Neuronal stem cell (in vitro differentiated cells): Measurements from ENCODE around the gene ABHD16A.
"Not testable (repeated sequence)": the region's sequence is repeated elsewhere in the genome, so short reads cannot be mapped to it uniquely, and the experiment has no call there.

ENCODE experiments used
- DNase-seq: peaks from one replicate; pipeline ENCODE4 v3.0.0-alpha.2; 2013; ENCODE audit warnings: low spot score
- H2AFZ ChIP-seq: one replicate; pipeline ENCODE4 v1.6.1; 2013; ENCODE audit warnings: mild to moderate bottlenecking, low read length, inconsistent platforms
- H2AK5ac ChIP-seq: 2 replicates; pipeline ENCODE4 v1.6.1; 2013; ENCODE audit warnings: low read depth, mild to moderate bottlenecking, inconsistent platforms, low read length, moderate library complexity, mixed read lengths
- H2BK120ac ChIP-seq: 2 replicates; pipeline ENCODE4 v1.6.1; 2013; ENCODE audit warnings: low read depth, mild to moderate bottlenecking, inconsistent platforms, low read length, moderate library complexity, mixed read lengths
- H2BK12ac ChIP-seq: one replicate; pipeline ENCODE4 v1.6.1; 2013; ENCODE audit warnings: low read length, inconsistent platforms
- H2BK15ac ChIP-seq: 2 replicates; pipeline ENCODE4 v1.6.1; 2013; ENCODE audit warnings: mild to moderate bottlenecking, low read length, inconsistent platforms, mixed read lengths
- H2BK5ac ChIP-seq: one replicate; pipeline ENCODE4 v1.6.1; 2013; ENCODE audit warnings: inconsistent platforms, mild to moderate bottlenecking, low read length, moderate library complexity
- H3K14ac ChIP-seq: one replicate; pipeline ENCODE4 v1.6.1; 2013; ENCODE audit warnings: low read length, inconsistent platforms
- H3K18ac ChIP-seq: 2 replicates; pipeline ENCODE4 v1.6.1; 2013; ENCODE audit warnings: low read length, inconsistent platforms
- H3K23ac ChIP-seq: 2 replicates; pipeline ENCODE4 v1.6.1; 2013; ENCODE audit warnings: low read depth, mild to moderate bottlenecking, mixed read lengths, low read length, inconsistent platforms; ENCODE audit not compliant: poor library complexity
- H3K27ac ChIP-seq: replicated peaks from 3 replicates; pipeline ENCODE4 v1.5.1; 2013; ENCODE audit warnings: low read length, inconsistent platforms
- H3K27me3 ChIP-seq, 3 experiments: 2 replicates each; pipeline ENCODE4 v1.6.1; 2013; ENCODE audit warnings: low read length in 3 of 3, mild to moderate bottlenecking in 2 of 3, inconsistent platforms in 1 of 3, low read depth in 1 of 3, mixed read lengths in 1 of 3, moderate library complexity in 1 of 3; ENCODE audit not compliant: control insufficient read depth in 3 of 3, insufficient read depth in 3 of 3
- H3K36me3 ChIP-seq, 2 donors: replicated peaks in 1 of 2; 2 replicates each; pipeline ENCODE4 v1.6.1; 2013; ENCODE audit warnings: low read length in 2 of 2; ENCODE audit not compliant: control insufficient read depth in 2 of 2, insufficient read depth in 2 of 2
- H3K4ac ChIP-seq: 2 replicates; pipeline ENCODE4 v1.6.1; 2013; ENCODE audit warnings: inconsistent platforms, mild to moderate bottlenecking, low read length, moderate library complexity
- H3K4me1 ChIP-seq, 2 donors: 1 replicate in 1 of 2; 2 replicates in 1 of 2; pipeline ENCODE4 v1.6.1; 2013; ENCODE audit warnings: low read length in 2 of 2, low read depth in 1 of 2; ENCODE audit not compliant: control insufficient read depth in 2 of 2, insufficient read depth in 1 of 2
- H3K4me2 ChIP-seq: one replicate; pipeline ENCODE4 v1.6.1; 2013; ENCODE audit warnings: mild to moderate bottlenecking, low read length, inconsistent platforms; ENCODE audit not compliant: insufficient read depth, poor library complexity, severe bottlenecking
- H3K4me3 ChIP-seq, 2 donors: 2 replicates each; pipeline ENCODE4 v1.5.1; 2013; ENCODE audit warnings: low read length in 2 of 2, mild to moderate bottlenecking in 2 of 2, inconsistent platforms in 1 of 2, moderate library complexity in 1 of 2
- H3K79me1 ChIP-seq: one replicate; pipeline ENCODE4 v1.6.1; 2013; ENCODE audit warnings: low read depth, mild to moderate bottlenecking, inconsistent platforms, low read length, moderate library complexity
- H3K9ac ChIP-seq: one replicate; pipeline ENCODE4 v1.6.1; 2013; ENCODE audit warnings: mild to moderate bottlenecking, low read depth, low read length, inconsistent platforms; ENCODE audit not compliant: poor library complexity
- H3K9me3 ChIP-seq, 2 donors: replicated peaks in 1 of 2; 2 replicates each; pipeline versions ENCODE3 to v1.6.1; 2013; ENCODE audit warnings: low read length in 2 of 2, mild to moderate bottlenecking in 2 of 2, inconsistent platforms in 1 of 2, low read depth in 1 of 2, mixed read lengths in 1 of 2, moderate library complexity in 1 of 2; ENCODE audit not compliant: control insufficient read depth in 2 of 2, insufficient read depth in 1 of 2
- H4K8ac ChIP-seq: one replicate; pipeline ENCODE4 v1.6.1; 2013; ENCODE audit warnings: low read depth, mild to moderate bottlenecking, inconsistent platforms, low read length, moderate library complexity
- H4K91ac ChIP-seq: one replicate; pipeline ENCODE4 v1.6.1; 2013; ENCODE audit warnings: low read length, low read depth, mild to moderate bottlenecking, inconsistent platforms; ENCODE audit not compliant: poor library complexity
- WGBS, 2 donors: extraction: QIAGEN DNeasy Blood & Tissue Kit; methylation state at CpG; one replicate each; pipeline ENCODE4 v1.1.7; 2013; ENCODE audit warnings: missing lambda C conversion rate in 2 of 2, mixed read lengths in 1 of 2; ENCODE audit not compliant: insufficient read length in 2 of 2, insufficient replicate concordance in 1 of 2; ENCODE audit errors: extremely low coverage in 2 of 2; 5-methylcytosine and 5-hydroxymethylcytosine counted together

ABHD16A gene

GRCh38 chr6:31709157-31709556, 6.0 kb upstream of the ABHD16A start:
- H2AFZ ChIP-seq, H3K36me3 ChIP-seq, H3K27ac ChIP-seq, H2AK5ac ChIP-seq, H3K4ac ChIP-seq, H3K18ac ChIP-seq, DNase-seq, H4K8ac ChIP-seq, H3K79me1 ChIP-seq, H3K9me3 ChIP-seq, H3K23ac ChIP-seq, H3K4me2 ChIP-seq, H2BK5ac ChIP-seq, H3K9ac ChIP-seq, H3K27me3 ChIP-seq, H2BK120ac ChIP-seq, H3K4me3 ChIP-seq, H3K14ac ChIP-seq, H2BK15ac ChIP-seq, H2BK12ac ChIP-seq, H4K91ac ChIP-seq: not testable (repeated sequence)
- peaks cover 10 to 12% of the 10 kb centered on the region in 2 donors for H3K4me1 ChIP-seq
- no CpG with 5 or more reads among the region's 11 CpGs for WGBS, 2 donors

GRCh38 chr6:31708224-31708623, 5.1 kb upstream of the ABHD16A start:
- no peak overlapping the region for H4K91ac ChIP-seq
- no peak overlapping the region for H3K23ac ChIP-seq
- H2BK12ac ChIP-seq, result no peak overlapping the region
- no peak overlapping the region for H2BK5ac ChIP-seq
- H3K79me1 ChIP-seq, result no peaks in the 10 kb centered on the region
- no peak overlapping the region for H3K14ac ChIP-seq
- WGBS, 2 donors, result no CpG with 5 or more reads among the region's 3 CpGs
- H2AFZ ChIP-seq, result no peak overlapping the region
- H3K4me3 ChIP-seq, result no peak overlapping the region
- no peaks in the 10 kb centered on the region for H3K9me3 ChIP-seq
- no peak overlapping the region for H2AK5ac ChIP-seq
- H3K27me3 ChIP-seq, result peaks cover 0 to 4% (median 0%) of the 10 kb centered on the region in 3 experiments
- no peak overlapping the region for H3K27ac ChIP-seq
- no peak for DNase-seq
- H3K9ac ChIP-seq, result no peak overlapping the region
- H2BK120ac ChIP-seq, result no peak overlapping the region
- peaks cover under 1 to 3% of the 10 kb centered on the region in 2 donors for H3K4me1 ChIP-seq
- H4K8ac ChIP-seq, result no peak overlapping the region
- H3K18ac ChIP-seq, result no peak overlapping the region
- H3K4ac ChIP-seq, result no peak overlapping the region
- no peaks in the 10 kb centered on the region for H3K36me3 ChIP-seq
- H3K4me2 ChIP-seq, result no peak overlapping the region
- H2BK15ac ChIP-seq, result no peak overlapping the region

- Histone ChIP-seq H2BK5ac (no peak overlapping the region), H3K4ac (no peak overlapping the region), H3K36me3 (no peaks in the 10 kb centered on the region), H3K27me3 (peaks cover 0 to 4% (median 0%) of the 10 kb centered on the region in 3 experiments), H4K91ac (no peak overlapping the region), H3K18ac (no peak overlapping the region), H3K4me3 (no peak overlapping the region), H2AK5ac (no peak overlapping the region), H3K4me2 (no peak overlapping the region), H2AFZ (no peak overlapping the region), H4K8ac (no peak overlapping the region), H3K27ac (no peak overlapping the region), H3K9me3 (no peaks in the 10 kb centered on the region), H3K4me1 (peaks cover 0 to 3% of the 10 kb centered on the region in 2 donors), H3K23ac (no peak overlapping the region), H2BK120ac (no peak overlapping the region), H3K79me1 (no peaks in the 10 kb centered on the region), H3K9ac (no peak overlapping the region), H2BK15ac (no peak overlapping the region), H2BK12ac (no peak overlapping the region), H3K14ac (no peak overlapping the region)
- WGBS, 2 donors, result no CpG with 5 or more reads among the region's 10 CpGs
- DNase-seq, result no peak
Measured at GRCh38 chr6:31707701-31708100, 4.6 kb upstream of the ABHD16A start.

- H3K27ac ChIP-seq, result no peak within 1 kb of the TSS
- H2BK15ac ChIP-seq, result peak within 1 kb of the TSS; percentile 75
- peaks cover 0 to 4% (median 0%) of the 10 kb centered on the region in 3 experiments for H3K27me3 ChIP-seq
- H4K91ac ChIP-seq, result no peak within 1 kb of the TSS
- H3K36me3 ChIP-seq, result peaks cover 0 to 1% of the 10 kb centered on the region in 2 donors
- H2BK120ac ChIP-seq, result no peak within 1 kb of the TSS
- no peak within 1 kb of the TSS for H2BK12ac ChIP-seq
- no peak within 1 kb of the TSS for H3K4me2 ChIP-seq
- no peaks in the 10 kb centered on the region for H3K9me3 ChIP-seq
- H4K8ac ChIP-seq, result no peak within 1 kb of the TSS
- no peak within 1 kb of the TSS for H2BK5ac ChIP-seq
- H2AFZ ChIP-seq, result no peak within 1 kb of the TSS
- WGBS, 2 donors, result no CpG with 5 or more reads among the region's 3 CpGs
- peak within 1 kb of the TSS; percentile 88 for H2AK5ac ChIP-seq
- no peak within 1 kb of the TSS for H3K14ac ChIP-seq
- H3K18ac ChIP-seq, result no peak within 1 kb of the TSS
- H3K9ac ChIP-seq, result no peak within 1 kb of the TSS
- DNase-seq, result no peak
- H3K4me3 ChIP-seq, result peak within 1 kb of the TSS in 1 of 2 donors; percentile 15
- no peak within 1 kb of the TSS for H3K23ac ChIP-seq
- peaks cover 4 to 9% of the 10 kb centered on the region in 2 donors for H3K4me1 ChIP-seq
- peaks cover 3% of the 10 kb centered on the region for H3K79me1 ChIP-seq
- H3K4ac ChIP-seq, result no peak within 1 kb of the TSS
Measured at GRCh38 chr6:31706599-31706998, 3.5 kb upstream of the ABHD16A start, which contains the start of gene LY6G6F. TSS of gene LY6G6F (plus strand) at chr6:31706866. CDS start at chr6:31706907, 41 bp downstream.
